Fibroblast of lung (primary cell): Measurements from ENCODE around the gene RNU1-2. TPM values are rescaled to one million over a fixed set of nuclear protein-coding genes. Genes with fewer than 3 reads are reported as not detected.
A peak's percentile ranks its signal among the peaks of the same experiment; 100 is the strongest.
"Not testable (repeated sequence)": the region's sequence is repeated elsewhere in the genome, so short reads cannot be mapped to it uniquely, and the experiment has no call there.

Experiments
- DNase-seq, 2 donors: peaks; one replicate each; pipeline versions ENCODE4 v3.0.0 to v3.0.0-alpha.2; 2010; ENCODE audit warnings: low read depth in 2 of 2
- H2AFZ ChIP-seq: 2 replicates; pipeline ENCODE4 v1.5.1; 2012; ENCODE audit warnings: low read length, control low read depth, inconsistent platforms
- H3K27ac ChIP-seq: 2 replicates; pipeline ENCODE4 v1.5.1; 2011; ENCODE audit warnings: low read length, control low read depth; ENCODE audit not compliant: insufficient read depth
- H3K27me3 ChIP-seq: 2 replicates; pipeline ENCODE4 v1.5.1; 2011; ENCODE audit warnings: mild to moderate bottlenecking, low read length; ENCODE audit not compliant: control insufficient read depth, insufficient read depth
- H3K36me3 ChIP-seq: 2 replicates; pipeline ENCODE4 v1.5.1; 2011; ENCODE audit warnings: low read length; ENCODE audit not compliant: control insufficient read depth, insufficient read depth
- H3K4me1 ChIP-seq: 2 replicates; pipeline ENCODE4 v1.5.1; 2011; ENCODE audit warnings: low read length; ENCODE audit not compliant: control insufficient read depth, insufficient read depth; ENCODE audit errors: extremely low read depth
- H3K4me2 ChIP-seq: 2 replicates; pipeline ENCODE4 v1.5.1; 2011; ENCODE audit warnings: low read length, control low read depth; ENCODE audit not compliant: insufficient read depth; ENCODE audit errors: extremely low read depth
- H3K4me3 ChIP-seq, 4 experiments: fragments of 200-600 bp in 1 of 4; sonication (generic) in 1 of 4; replicated peaks in 1 of 4; 2 replicates each; pipeline ENCODE4 v1.5.1; 2011 to 2016; ENCODE audit warnings: low read length in 4 of 4, low read depth in 3 of 4, mild to moderate bottlenecking in 3 of 4, control low read depth in 2 of 4, inconsistent platforms in 1 of 4, mixed read lengths in 1 of 4; ENCODE audit not compliant: insufficient read depth in 1 of 4; ENCODE audit errors: control extremely low read depth in 1 of 4
- H3K79me2 ChIP-seq: 2 replicates; pipeline ENCODE4 v1.5.1; 2012; ENCODE audit warnings: mild to moderate bottlenecking, low read length, inconsistent platforms; ENCODE audit not compliant: control insufficient read depth, insufficient read depth
- H3K9ac ChIP-seq: 2 replicates; pipeline ENCODE4 v1.5.1; 2011; ENCODE audit warnings: mild to moderate bottlenecking, low read length, control low read depth; ENCODE audit not compliant: insufficient read depth
- H3K9me3 ChIP-seq: 2 replicates; pipeline ENCODE4 v1.5.1; 2012; ENCODE audit warnings: low read depth, low read length; ENCODE audit not compliant: control insufficient read depth, insufficient read depth
- H4K20me1 ChIP-seq: 2 replicates; pipeline ENCODE4 v1.5.1; 2011; ENCODE audit warnings: low read length; ENCODE audit not compliant: control insufficient read depth, insufficient read depth; ENCODE audit errors: extremely low read depth
- CTCF ChIP-seq, 2 donors: IDR thresholded peaks in 1 of 2; conservative IDR thresholded peaks in 1 of 2; 1 replicate in 1 of 2; 2 replicates in 1 of 2; pipeline ENCODE4 v1.5.1; 2011 to 2012; ENCODE audit warnings: low read length in 2 of 2, control low read depth in 1 of 2, inconsistent platforms in 1 of 2, low read depth in 1 of 2, mild to moderate bottlenecking in 1 of 2
- EZH2 ChIP-seq: IDR thresholded peaks from 2 replicates; pipeline ENCODE4 v1.5.1; 2012; ENCODE audit warnings: low read length, control low read depth, mild to moderate bottlenecking; ENCODE audit errors: missing control alignments
- polyA plus RNA-seq, 2 donors: library from polyadenylated mRNA; depleted of rRNA in 1 of 2; stranded (reverse) in 1 of 2; unstranded in 1 of 2; fragments of >200 nt; gene quantifications; 2 replicates each; pipeline ENCODE4 v1.2.1, GENCODE V29; 2011 to 2012; ENCODE audit warnings: missing spikeins in 1 of 2
- total RNA-seq: library from RNA; depleted of rRNA; stranded (reverse); fragments of >200 nt; gene quantifications from 2 replicates; pipeline ENCODE4 v1.2.1, GENCODE V29; 2014

The RNU1-2 gene
- total and polyA plus RNA-seq, 2 donors (not counting 1 experiment from before 2014, with no cell fraction given), result 3,997 TPM; not detected in 1

- Histone ChIP-seq H3K36me3 (no peaks in the 10 kb centered on the region), H3K27ac (no peak overlapping the region), H2AFZ (no peak overlapping the region), H3K27me3 (peaks cover 10% of the 10 kb centered on the region), H3K9me3 (no peaks in the 10 kb centered on the region), H3K79me2 (no peaks in the 10 kb centered on the region), H3K4me1 (no peaks in the 10 kb centered on the region), H3K9ac (no peak overlapping the region), H3K4me2 (no peak overlapping the region), H4K20me1 (no peaks in the 10 kb centered on the region), H3K4me3 (no peak overlapping the region)
- DNase-seq, result no peak
- TF ChIP-seq CTCF (conservative IDR thresholded peaks at IDR 0.05 in 1 of 2, IDR thresholded peaks at IDR 0.05 in 1 of 2; ENCODE audit: low read depth in 1 of 2, low read length in 2 of 2) (no peak), EZH2 (no peak)
Observed at GRCh38 chr1:16886860-16887605, 8.7 kb upstream of the RNU1-2 start.

GRCh38 chr1:16888860-16889816, 6.6 kb upstream of the RNU1-2 start:
- no peaks in the 10 kb centered on the region for H3K4me1 ChIP-seq
- peak; percentile 83 to 89 for DNase-seq
- TF ChIP-seq CTCF (conservative IDR thresholded peaks at IDR 0.05 in 1 of 2, IDR thresholded peaks at IDR 0.05 in 1 of 2; ENCODE audit: low read depth in 1 of 2, low read length in 2 of 2), result peak; percentile 9 to 34
- TF ChIP-seq EZH2, result no peak
- no peaks in the 10 kb centered on the region for H3K36me3 ChIP-seq
- peak overlapping the region; percentile 46 for H3K4me2 ChIP-seq
- no peaks in the 10 kb centered on the region for H3K9me3 ChIP-seq
- H3K9ac ChIP-seq, result peak overlapping the region; percentile 62
- H3K79me2 ChIP-seq, result no peaks in the 10 kb centered on the region
- H2AFZ ChIP-seq, result peak overlapping the region; percentile 67
- H4K20me1 ChIP-seq, result no peaks in the 10 kb centered on the region
- H3K4me3 ChIP-seq, result peak overlapping the region; percentile 41 to 72 (median 53)
- H3K27ac ChIP-seq, result no peak overlapping the region
- H3K27me3 ChIP-seq, result peaks cover 5% of the 10 kb centered on the region

- H3K27ac ChIP-seq, H3K9ac ChIP-seq, H3K79me2 ChIP-seq, H3K4me3 ChIP-seq, H3K27me3 ChIP-seq, DNase-seq, H3K4me2 ChIP-seq, H3K9me3 ChIP-seq, H3K4me1 ChIP-seq, H3K36me3 ChIP-seq, H2AFZ ChIP-seq, H4K20me1 ChIP-seq: not testable (repeated sequence)
Observed at GRCh38 chr1:16890539-16891021, 5.2 kb upstream of the RNU1-2 start.

GRCh38 chr1:16891057-16891456, 4.7 kb upstream of the RNU1-2 start:
- H3K27me3 ChIP-seq, H3K4me1 ChIP-seq, H3K27ac ChIP-seq, H2AFZ ChIP-seq, H4K20me1 ChIP-seq, H3K9me3 ChIP-seq, DNase-seq, H3K9ac ChIP-seq, H3K36me3 ChIP-seq, H3K4me3 ChIP-seq, H3K4me2 ChIP-seq, H3K79me2 ChIP-seq: not testable (repeated sequence)

GRCh38 chr1:16892978-16893525, 2.7 kb upstream of the RNU1-2 start:
- not testable (repeated sequence) for H3K36me3 ChIP-seq, H3K9me3 ChIP-seq, H3K4me1 ChIP-seq, H3K4me3 ChIP-seq, H3K27ac ChIP-seq, H3K79me2 ChIP-seq, H3K27me3 ChIP-seq, H4K20me1 ChIP-seq, H3K9ac ChIP-seq, H3K4me2 ChIP-seq, H2AFZ ChIP-seq, DNase-seq
